RWPE2 (cell line): ENCODE data around the gene PBX3.

Source experiments
- ATAC-seq: fragments of 200-7000 bp; cut with Tn5 transposase; 3 replicates; pipeline ENCODE4 v1.9.1; 2021; ENCODE audit warnings: low read depth
- DNase-seq: peaks from one replicate; pipeline ENCODE4 v3.0.0-alpha.2; 2020; ENCODE audit warnings: low spot score
- H3K27ac ChIP-seq: fragments of 450-650 bp; 2 replicates; pipeline ENCODE4 v1.5.1; 2017; ENCODE audit warnings: mild to moderate bottlenecking; ENCODE audit not compliant: poor library complexity, severe bottlenecking
- H3K27me3 ChIP-seq: fragments of 250-450 bp; sonication (Bioruptor Pico); 2 replicates; pipeline ENCODE4 v1.5.1; 2021; ENCODE audit warnings: mild to moderate bottlenecking, moderate library complexity; ENCODE audit not compliant: insufficient read depth, poor library complexity, severe bottlenecking
- H3K36me3 ChIP-seq: fragments of 250-450 bp; sonication (Bioruptor Pico); 2 replicates; pipeline ENCODE4 v1.5.1; 2020; ENCODE audit warnings: low read depth, mild to moderate bottlenecking, moderate library complexity
- H3K4me1 ChIP-seq: fragments of 250-450 bp; sonication (Bioruptor Pico); 2 replicates; pipeline ENCODE4 v1.5.1; 2021; ENCODE audit warnings: mild to moderate bottlenecking, moderate library complexity; ENCODE audit not compliant: insufficient read depth, poor library complexity, severe bottlenecking
- H3K4me3 ChIP-seq: fragments of 250-450 bp; sonication (Bioruptor Pico); 2 replicates; pipeline ENCODE4 v1.5.1; 2021; ENCODE audit warnings: mild to moderate bottlenecking, moderate library complexity; ENCODE audit not compliant: severe bottlenecking
- H3K9me3 ChIP-seq: fragments of 250-450 bp; sonication (Bioruptor Pico); 2 replicates; pipeline ENCODE4 v1.5.1; 2021; ENCODE audit warnings: mild to moderate bottlenecking, moderate library complexity; ENCODE audit not compliant: severe bottlenecking
- CTCF ChIP-seq: fragments of 450-650 bp; IDR thresholded peaks from one replicate; pipeline ENCODE4 v1.5.1; 2017; ENCODE audit warnings: mild to moderate bottlenecking, moderate library complexity; ENCODE audit not compliant: poor library complexity, severe bottlenecking

The PBX3 gene

GRCh38 chr9:125743682-125744428, 3.3 kb upstream of the PBX3 start:
- Histone ChIP-seq H3K27ac (no peak overlapping the region), H3K36me3 (no peaks in the 10 kb centered on the region), H3K27me3 (no peaks in the 10 kb centered on the region), H3K4me3 (no peak overlapping the region), H3K4me1 (no peaks in the 10 kb centered on the region), H3K9me3 (no peaks in the 10 kb centered on the region)
- ATAC-seq (no peak), DNase-seq (no peak)
- TF ChIP-seq CTCF: no peak

- Histone ChIP-seq H3K27ac (no peak overlapping the region), H3K4me3 (no peak overlapping the region), H3K36me3 (no peaks in the 10 kb centered on the region)
Observed at GRCh38 chr9:125744616-125745015, 2.6 kb upstream of the PBX3 start.

GRCh38 chr9:125745018-125745417, 2.2 kb upstream of the PBX3 start:
- H3K4me3 ChIP-seq: no peak overlapping the region
- ATAC-seq (no peak), DNase-seq (no peak)
- H3K36me3 ChIP-seq: no peaks in the 10 kb centered on the region
- no peaks in the 10 kb centered on the region for H3K9me3 ChIP-seq
- H3K27ac ChIP-seq: no peak overlapping the region
- no peaks in the 10 kb centered on the region for H3K27me3 ChIP-seq
- TF ChIP-seq CTCF: no peak
- peaks cover 5% of the 10 kb centered on the region for H3K4me1 ChIP-seq

More at GRCh38 chr9:125744616-125745015, 2.6 kb upstream of the PBX3 start:
- TF ChIP-seq CTCF: no peak
- Histone ChIP-seq H3K4me1 (peaks cover under 1% of the 10 kb centered on the region), H3K27me3 (no peaks in the 10 kb centered on the region), H3K9me3 (no peaks in the 10 kb centered on the region)
- DNase-seq (no peak), ATAC-seq (no peak)

GRCh38 chr9:125745682-125746016, 1.5 kb upstream of the PBX3 start:
- peaks cover 9% of the 10 kb centered on the region for H3K4me1 ChIP-seq
- TF ChIP-seq CTCF: no peak
- no peaks in the 10 kb centered on the region; the same call in 1 of the 2 replicates for H3K36me3 ChIP-seq
- DNase-seq: no peak
- H3K27ac ChIP-seq: peak overlapping the region; percentile 70
- H3K9me3 ChIP-seq: no peaks in the 10 kb centered on the region
- no peaks in the 10 kb centered on the region for H3K27me3 ChIP-seq
- peak overlapping the region; percentile 82 for H3K4me3 ChIP-seq
- no peak for ATAC-seq
